Spleen (tissue), 11 donors: ENCODE measurements around the gene CLDN17. TPM values are rescaled to one million over a fixed set of nuclear protein-coding genes. Genes with fewer than 3 reads are reported as not detected.

Experiments used
- DNase-seq: peaks from one replicate; pipeline ENCODE4 v3.0.0-alpha.2; 2020
- H3K27ac ChIP-seq, 8 donors: fragments of 200-600 bp; sonication (generic) in 7 of 8; 1 replicate in 4 of 8; 2 replicates in 4 of 8; pipeline versions ENCODE4 v1.5.0 to v1.8.0; 2016 to 2021; ENCODE audit warnings: inconsistent platforms in 4 of 8, mild to moderate bottlenecking in 4 of 8, moderate library complexity in 1 of 8
- H3K27me3 ChIP-seq, 7 donors: fragments of 200-600 bp; sonication (generic) in 6 of 7; replicated peaks in 1 of 7; 1 replicate in 4 of 7; 2 replicates in 3 of 7; pipeline versions ENCODE4 v1.5.0 to v1.8.0; 2016 to 2021; ENCODE audit warnings: inconsistent platforms in 3 of 7, mild to moderate bottlenecking in 1 of 7
- H3K36me3 ChIP-seq, 6 donors: fragments of 200-600 bp; sonication (generic) in 5 of 6; 1 replicate in 4 of 6; 2 replicates in 2 of 6; pipeline versions ENCODE4 v1.5.0 to v1.8.0; 2016 to 2021; ENCODE audit warnings: inconsistent platforms in 2 of 6
- H3K4me1 ChIP-seq, 6 donors: fragments of 200-600 bp; sonication (generic) in 5 of 6; 1 replicate in 3 of 6; 2 replicates in 3 of 6; pipeline versions ENCODE4 v1.5.0 to v1.8.0; 2016 to 2021; ENCODE audit warnings: inconsistent platforms in 3 of 6
- H3K4me3 ChIP-seq, 8 donors: fragments of 200-600 bp; sonication (generic) in 7 of 8; 1 replicate in 4 of 8; 2 replicates in 4 of 8; pipeline versions ENCODE4 v1.5.0 to v1.8.0; 2016 to 2021; ENCODE audit warnings: inconsistent platforms in 4 of 8, mild to moderate bottlenecking in 4 of 8, moderate library complexity in 2 of 8
- H3K9me3 ChIP-seq, 8 donors: fragments of 200-600 bp; sonication (generic) in 7 of 8; 1 replicate in 4 of 8; 2 replicates in 4 of 8; pipeline versions ENCODE4 v1.5.0 to v1.8.0; 2016 to 2021; ENCODE audit warnings: inconsistent platforms in 4 of 8
- CTCF ChIP-seq, 11 experiments: fragments of 200-600 bp in 7 of 11; fragments of 450-650 bp in 4 of 11; sonication (generic) in 4 of 11; IDR thresholded peaks in 8 of 11; conservative IDR thresholded peaks in 3 of 11; 1 replicate in 7 of 11; 2 replicates in 4 of 11; pipeline versions ENCODE4 v1.4.0 to v1.8.0; 2016 to 2021; ENCODE audit warnings: antibody characterized with exemption in 11 of 11, inconsistent platforms in 4 of 11, mild to moderate bottlenecking in 1 of 11
- POLR2A ChIP-seq, 3 donors: fragments of 450-650 bp; IDR thresholded peaks; one replicate each; pipeline ENCODE4 v1.5.1; 2017; ENCODE audit warnings: antibody characterized with exemption in 3 of 3, mild to moderate bottlenecking in 1 of 3
- POLR2AphosphoS5 ChIP-seq, 3 donors: sonication (generic); formaldehyde crosslinking; IDR thresholded peaks; one replicate each; pipeline ENCODE4 v1.5.1; 2017; ENCODE audit warnings: antibody characterized with exemption in 3 of 3
- WGBS, 5 donors: extraction: QIAGEN DNeasy Blood & Tissue Kit in 3 of 5; methylation state at CpG; one replicate each; pipeline versions ENCODE4 v1.1.5 to v1.1.7; 2013 to 2018; 5-methylcytosine and 5-hydroxymethylcytosine counted together
- intact Hi-C: fragments of 100-400 bp; cut with DNase I; formaldehyde crosslinking; loops from one replicate; pipeline ENCODE4 v1.15.0; 2023; ENCODE audit warnings: low total_unique reads
- polyA plus RNA-seq, 3 donors: library from polyadenylated mRNA; stranded (reverse); fragments of 200-250 nt; gene quantifications; one replicate each; pipeline ENCODE4 v1.2.1, GENCODE V29; 2013
- total RNA-seq, 7 donors: library from RNA; depleted of rRNA in 3 of 7; stranded (reverse); fragments of >200 nt in 3 of 7; fragmentation: NEBNext Ultra II Directional in 4 of 7; extraction: Animal tissue kit (Norgen Biotek cat#: 25700) in 4 of 7; gene quantifications; one replicate each; pipeline versions ENCODE4 v1.1.0 to v1.2.1, GENCODE V29; 2016 to 2021
- donor health status: healthy with polysubstance abuse.
- donor health status: DM: no; HTN: no; CAD: no; lungs with moderate emphysema.
- donor health status: DM: no; HTN: no; CAD: no.
- donor health status: Bipolar disorder and iron deficiency.
- donor health status: healthy.
- donor health status: DM: no; HTN: no; CAD: no.
- donor health status: DM: yes; HTN: yes; CAD: no.

The CLDN17 gene
- total and polyA plus RNA-seq, 10 donors = not detected

GRCh38 chr21:30148906-30149305 lies 17.7 kb downstream of the CLDN17 start:
- 69 to 87% (median 78%) methylated on average over 1 of the region's 1 CpG for WGBS, 5 donors
- DNase-seq = no peak
- intact Hi-C loops = no loop called here

GRCh38 chr21:30146558-30147282 lies 19.9 kb downstream of the CLDN17 start:
- TF ChIP-seq POLR2A (IDR thresholded peaks at IDR 0.05) (no peak), CTCF (IDR thresholded peaks at IDR 0.05 in 8 of 11, conservative IDR thresholded peaks at IDR 0.05 in 3 of 11) (no peak), POLR2AphosphoS5 (IDR thresholded peaks at IDR 0.05) (no peak)
- H3K27me3 ChIP-seq = no peaks in the 10 kb centered on the region
- no peak overlapping the region for H3K27ac ChIP-seq
- no peak overlapping the region for H3K4me3 ChIP-seq
- H3K4me1 ChIP-seq = no peaks in the 10 kb centered on the region
- intact Hi-C loops = no loop called here
- H3K9me3 ChIP-seq = peaks cover 0 to 13% (median 0%) of the 10 kb centered on the region in 8 donors
- 85 to 91% (median 87%) methylated on average over 16 of the region's 16 CpGs for WGBS, 5 donors
- H3K36me3 ChIP-seq = no peaks in the 10 kb centered on the region
- no peak for DNase-seq

More at GRCh38 chr21:30148906-30149305, 17.7 kb downstream of the CLDN17 start:
- H3K27me3 ChIP-seq = no peaks in the 10 kb centered on the region
- H3K4me3 ChIP-seq = no peak overlapping the region
- no peaks in the 10 kb centered on the region for H3K36me3 ChIP-seq
- H3K4me1 ChIP-seq = no peaks in the 10 kb centered on the region
- H3K9me3 ChIP-seq = peaks cover 0 to 4% (median 0%) of the 10 kb centered on the region in 8 donors
- no peak overlapping the region for H3K27ac ChIP-seq
- TF ChIP-seq POLR2A (IDR thresholded peaks at IDR 0.05) (no peak), CTCF (IDR thresholded peaks at IDR 0.05 in 8 of 11, conservative IDR thresholded peaks at IDR 0.05 in 3 of 11) (no peak), POLR2AphosphoS5 (IDR thresholded peaks at IDR 0.05) (no peak)

GRCh38 chr21:30138483-30138882 lies 28.1 kb downstream of the CLDN17 start:
- WGBS, 5 donors = 67 to 82% (median 75%) methylated on average over 6 of the region's 6 CpGs
- TF ChIP-seq POLR2AphosphoS5 (IDR thresholded peaks at IDR 0.05) = no peak
- TF ChIP-seq CTCF (IDR thresholded peaks at IDR 0.05 in 8 of 11, conservative IDR thresholded peaks at IDR 0.05 in 3 of 11) = no peak
- no peak for TF ChIP-seq POLR2A (IDR thresholded peaks at IDR 0.05)
- Histone ChIP-seq H3K27me3 (no peaks in the 10 kb centered on the region), H3K27ac (no peak overlapping the region), H3K36me3 (no peaks in the 10 kb centered on the region), H3K9me3 (peaks cover 0 to 4% (median 0%) of the 10 kb centered on the region in 8 donors), H3K4me1 (no peaks in the 10 kb centered on the region), H3K4me3 (no peak overlapping the region)
- intact Hi-C loops = no loop called here
- no peak for DNase-seq

GRCh38 chr21:30129246-30129645 lies 37.4 kb downstream of the CLDN17 start:
- H3K4me1 ChIP-seq = no peaks in the 10 kb centered on the region
- no peaks in the 10 kb centered on the region for H3K36me3 ChIP-seq
- intact Hi-C loops = no loop called here
- no peak for DNase-seq
- H3K27ac ChIP-seq = no peak overlapping the region
- no peak overlapping the region for H3K4me3 ChIP-seq
- TF ChIP-seq POLR2A (IDR thresholded peaks at IDR 0.05) (no peak), CTCF (IDR thresholded peaks at IDR 0.05 in 8 of 11, conservative IDR thresholded peaks at IDR 0.05 in 3 of 11) (no peak), POLR2AphosphoS5 (IDR thresholded peaks at IDR 0.05) (no peak)
- H3K9me3 ChIP-seq = peaks cover 0 to 10% (median 0%) of the 10 kb centered on the region in 8 donors
- 81 to 95% (median 89%) methylated on average over 18 of the region's 18 CpGs for WGBS, 5 donors
- no peaks in the 10 kb centered on the region for H3K27me3 ChIP-seq
